GM12878 (cell line): Measurements from ENCODE around the gene PARP11. TPM values are rescaled to one million over a fixed set of nuclear protein-coding genes. Genes with fewer than 3 reads are reported as not detected.

Source experiments
- ATAC-seq: fragments of 200-7000 bp; cut with Tn5 transposase; 3 replicates; pipeline ENCODE4 v1.9.1; 2020; ENCODE audit warnings: mild to moderate bottlenecking, moderate library complexity
- BruUV-seq: library from RNA; stranded (reverse); fragments of 400-500 nt; replicated peaks from 2 replicates; lab custom pipeline; 2021; lab: Mats Ljungman, UMichigan
- CTCF ChIA-PET: fragments of 300-600 bp; sonication (Branson Sonifier 250); formaldehyde crosslinking; extraction: SDS; loops from one replicate; lab custom pipeline; 2021; ENCODE audit warnings: inconsistent platforms; lab: Yijun Ruan, JAX
- POLR2A ChIA-PET: fragments of 350-600 bp; formaldehyde crosslinking; extraction: SDS; loops from one replicate; lab custom pipeline; 2021; ENCODE audit warnings: inconsistent platforms; lab: Charles Lee
- RAD21 ChIA-PET: fragments of 300-600 bp; sonication (Branson Sonifier 250); formaldehyde crosslinking; loops from one replicate; lab custom pipeline; 2023; ENCODE audit warnings: antibody characterized with exemption; ENCODE audit not compliant: unreplicated experiment; lab: Charles Lee
- SMC1A ChIA-PET: fragments of 300-600 bp; sonication (Branson Sonifier 250); formaldehyde crosslinking; loops from one replicate; lab custom pipeline; 2023; ENCODE audit not compliant: unreplicated experiment, uncharacterized antibody; lab: Charles Lee
- DNase-seq: peaks from one replicate; pipeline ENCODE4 v3.0.0-alpha.2; 2011; ENCODE audit warnings: low read depth, low spot score
- FAIRE-seq: peaks from 3 replicates; lab custom pipeline; 2011; peaks lifted over from hg19 to GRCh38; lab: Jason Lieb, UNC
- H2AFZ ChIP-seq: 2 replicates; pipeline ENCODE4 v1.6.0; 2011; ENCODE audit warnings: low read depth, low read length, control low read depth; ENCODE audit not compliant: control insufficient read depth
- H3K27ac ChIP-seq: 2 replicates; pipeline ENCODE4 v1.5.1; 2011; ENCODE audit warnings: control low read depth; ENCODE audit not compliant: control insufficient read depth, insufficient read depth
- H3K27me3 ChIP-seq, 2 experiments: replicated peaks in 1 of 2; 2 replicates each; pipeline versions ENCODE4 v1.6.0 to v1.6.1; 2011; ENCODE audit warnings: low read length in 1 of 2; ENCODE audit not compliant: control insufficient read depth in 2 of 2, insufficient read depth in 2 of 2
- H3K36me3 ChIP-seq, 2 experiments: 2 replicates each; pipeline ENCODE4 v1.5.1; 2011; ENCODE audit warnings: low read length in 1 of 2; ENCODE audit not compliant: control insufficient read depth in 2 of 2, insufficient read depth in 2 of 2
- H3K4me1 ChIP-seq: 2 replicates; pipeline ENCODE4 v1.6.1; 2011; ENCODE audit warnings: mild to moderate bottlenecking, low read length, moderate library complexity, mixed read lengths; ENCODE audit not compliant: control insufficient read depth, insufficient read depth
- H3K4me2 ChIP-seq: 2 replicates; pipeline ENCODE4 v1.6.0; 2011; ENCODE audit warnings: control low read depth; ENCODE audit not compliant: control insufficient read depth, insufficient read depth
- H3K4me3 ChIP-seq: fragments of 200-600 bp; sonication (generic); 2 replicates; pipeline ENCODE4 v1.5.1; 2016
- H3K79me2 ChIP-seq: 2 replicates; pipeline ENCODE4 v1.6.0; 2011; ENCODE audit warnings: low read length; ENCODE audit not compliant: control insufficient read depth, insufficient read depth
- H3K9ac ChIP-seq: 2 replicates; pipeline ENCODE4 v1.8.0; 2011; ENCODE audit warnings: low read length, control low read depth, mixed read lengths; ENCODE audit not compliant: control insufficient read depth, insufficient read depth
- H3K9me3 ChIP-seq: replicated peaks from 3 replicates; pipeline ENCODE4 v1.5.1; 2011; ENCODE audit warnings: mild to moderate bottlenecking, low read length; ENCODE audit not compliant: control insufficient read depth, insufficient read depth
- H4K20me1 ChIP-seq: 2 replicates; pipeline ENCODE4 v1.6.0; 2011; ENCODE audit not compliant: control insufficient read depth, insufficient read depth
- ASH2L ChIP-seq: fragments of 300-600, 200-600 bp; sonication (generic); IDR thresholded peaks from 2 replicates; pipeline ENCODE4 v1.6.1; 2017; ENCODE audit warnings: low read depth, mild to moderate bottlenecking, borderline replicate concordance
- ATF2 ChIP-seq: IDR thresholded peaks from 2 replicates; pipeline ENCODE4 v1.6.1; 2012; ENCODE audit warnings: low read length, inconsistent platforms
- ATF3 ChIP-seq: IDR thresholded peaks from 2 replicates; pipeline ENCODE4 v1.6.1; 2011; ENCODE audit warnings: low read depth, mild to moderate bottlenecking, low read length, moderate library complexity, borderline replicate concordance; ENCODE audit errors: extremely low read depth
- BMI1 ChIP-seq: fragments of 450-650 bp; IDR thresholded peaks from 2 replicates; pipeline ENCODE4 v1.6.1; 2016; ENCODE audit warnings: mild to moderate bottlenecking, moderate library complexity, borderline replicate concordance
- CHD1 ChIP-seq: IDR thresholded peaks from 2 replicates; pipeline ENCODE4 v1.6.1; 2012; ENCODE audit warnings: low read depth, low read length, improper control_type of control experiment
- IKZF1 ChIP-seq: fragments of 450-650 bp; conservative IDR thresholded peaks from 2 replicates; pipeline ENCODE4 v1.6.1; 2017; ENCODE audit warnings: antibody characterized with exemption, mild to moderate bottlenecking
- MTA2 ChIP-seq: fragments of 450-650 bp; IDR thresholded peaks from 2 replicates; pipeline ENCODE4 v1.6.1; 2016; ENCODE audit warnings: low read depth, mild to moderate bottlenecking, moderate library complexity
- MXI1 ChIP-seq: fragments of 150-350 bp; IDR thresholded peaks from 2 replicates; pipeline ENCODE4 v1.6.1; 2011; ENCODE audit warnings: low read depth, mild to moderate bottlenecking, inconsistent platforms, low read length, improper control_type of control experiment
- NFYA ChIP-seq: IDR thresholded peaks from 2 replicates; pipeline ENCODE4 v1.6.1; 2011; ENCODE audit warnings: low read depth, mild to moderate bottlenecking, low read length, improper control_type of control experiment, borderline replicate concordance
- NRF1 ChIP-seq: conservative IDR thresholded peaks from 2 replicates; pipeline ENCODE4 v1.6.1; 2011; ENCODE audit warnings: mild to moderate bottlenecking, low read depth, low read length, improper control_type of control experiment
- POU2F2 ChIP-seq: IDR thresholded peaks from 3 replicates; pipeline ENCODE4 v1.6.1; 2011; ENCODE audit warnings: low read depth, mild to moderate bottlenecking, low read length, borderline replicate concordance
- PRDM15 ChIP-seq: fragments of 450-650 bp; formaldehyde crosslinking; IDR thresholded peaks from 2 replicates; pipeline ENCODE4 v1.4.0; 2020; ENCODE audit warnings: mild to moderate bottlenecking, moderate library complexity
- RFX5 ChIP-seq: IDR thresholded peaks from 2 replicates; pipeline ENCODE4 v1.6.1; 2011; ENCODE audit warnings: low read depth, low read length, improper control_type of control experiment
- SREBF2 ChIP-seq: IDR thresholded peaks from 2 replicates; pipeline ENCODE4 v1.6.1; 2012; ENCODE audit warnings: mild to moderate bottlenecking, low read length
- SRF ChIP-seq, 2 experiments: IDR thresholded peaks; 2 replicates each; pipeline ENCODE4 v1.6.1; 2011; ENCODE audit warnings: low read depth in 2 of 2, low read length in 2 of 2, mild to moderate bottlenecking in 1 of 2, moderate library complexity in 1 of 2
- WRNIP1 ChIP-seq: IDR thresholded peaks from 2 replicates; pipeline ENCODE4 v1.6.1; 2011; ENCODE audit warnings: low read depth, low read length, improper control_type of control experiment, borderline replicate concordance
- ZNF24 ChIP-seq: fragments of 450-650 bp; IDR thresholded peaks from 2 replicates; pipeline ENCODE4 v1.6.1; 2017; ENCODE audit warnings: antibody characterized with exemption, mild to moderate bottlenecking
- WGBS: methylation state at CpG from one replicate; pipeline ENCODE4 v1.1.6; 2016; ENCODE audit warnings: low lambda C conversion rate; ENCODE audit not compliant: insufficient replicate concordance, insufficient coverage; ENCODE audit errors: missing lambda C conversion rate; 5-methylcytosine and 5-hydroxymethylcytosine counted together
- in situ Hi-C: fragments of 300-500 bp; cut with MboI; formaldehyde crosslinking; loops from 9 replicates; pipeline ENCODE4 v1.14.3; 2018; ENCODE audit warnings: mixed read lengths
- intact Hi-C: fragments of 100-400 bp; cut with micrococcal nuclease; formaldehyde crosslinking; loops from one replicate; pipeline ENCODE4 v1.14.2; 2022; ENCODE audit not compliant: unreplicated experiment
- polyA plus RNA-seq, 11 experiments: library from polyadenylated mRNA; depleted of rRNA in 4 of 11; unstranded in 6 of 11; stranded (reverse) in 5 of 11; fragments of >200 nt; fragmentation: Nextera tagmentation in 4 of 11; fragmentation: Illumina TruSeq in 1 of 11; extraction: Ambion mirVana in 4 of 11; extraction: Trizol in 1 of 11; gene quantifications; 1 replicate in 1 of 11; 2 replicates in 10 of 11; pipeline versions ENCODE4 v1.2.1 to v1.2.3, GENCODE V29; 2011 to 2016; ENCODE audit warnings: inconsistent platforms in 2 of 11, missing spikeins in 2 of 11, low read depth in 1 of 11
- total RNA-seq, 4 experiments: library from RNA; depleted of rRNA in 3 of 4; stranded (reverse); fragments of >200 nt in 3 of 4; fragmentation: Illumina TruSeq in 1 of 4; extraction: Trizol in 1 of 4; gene quantifications; 2 replicates each; pipeline versions ENCODE4 v1.2.1 to v1.2.3, GENCODE V29; 2013 to 2021

PARP11 gene
- total and polyA plus RNA-seq, 10 of the 15 experiments (the other 5 are each of a cell fraction or from before 2014, with no cell fraction given): 3.0 to 14.1 (median 6.3) TPM

GRCh38 chr12:3771853-3772252, 101.3 kb downstream of the PARP11 start:
- Histone ChIP-seq H3K27ac (no peak overlapping the region), H3K9me3 (no peaks in the 10 kb centered on the region; the same call in 2 of the 3 replicates), H3K79me2 (no peaks in the 10 kb centered on the region), H3K4me3 (no peak overlapping the region), H3K36me3 (no peaks in the 10 kb centered on the region), H2AFZ (no peak overlapping the region), H3K27me3 (no peaks in the 10 kb centered on the region), H3K9ac (no peak overlapping the region), H3K4me2 (no peak overlapping the region), H4K20me1 (no peaks in the 10 kb centered on the region), H3K4me1 (no peaks in the 10 kb centered on the region)
- CTCF ChIA-PET: interaction anchor here (0.9 to 2.5 kb wide), 4 partner anchors 29 to 472 kb away, joined by 3 to 14 read pairs (median 3); no protein-coding TSS in a partner anchor
- BruUV-seq: no TSS peak
- intact Hi-C loops (no loop called here), in situ Hi-C loops (loop anchor here (10.0 kb wide), 1 partner anchor 477 kb away; no protein-coding TSS in a partner anchor)
- DNase-seq: no peak
- no peak; the same call in 2 of the 3 replicates for ATAC-seq
- 0% methylated on average over 1 of the region's 1 CpG for WGBS
- RAD21 ChIA-PET: interaction anchor here (0.7 to 1.4 kb wide), 3 partner anchors 13 to 472 kb away, joined by 3 to 4 read pairs (median 3); no protein-coding TSS in a partner anchor
- FAIRE-seq: no peak
- POLR2A ChIA-PET: no interaction called here
- no peak for TF ChIP-seq RFX5
- TF ChIP-seq CHD1: no peak
- no peak for TF ChIP-seq ASH2L
- no peak for TF ChIP-seq MXI1
- no peak for TF ChIP-seq SRF (IDR thresholded peaks at IDR 0.05; ENCODE audit: low read depth in 2 of 2, low read length in 2 of 2)
- no peak for TF ChIP-seq PRDM15
- TF ChIP-seq NRF1: no peak
- TF ChIP-seq ZNF24: no peak
- TF ChIP-seq ATF2: no peak
- TF ChIP-seq MTA2: no peak
- TF ChIP-seq ATF3: no peak
- no peak for TF ChIP-seq WRNIP1
- TF ChIP-seq BMI1: no peak
- TF ChIP-seq IKZF1: no peak
- TF ChIP-seq NFYA: no peak
- no peak for TF ChIP-seq POU2F2
- TF ChIP-seq SREBF2: no peak
- SMC1A ChIA-PET: interaction anchor here (0.6 to 0.9 kb wide), 2 partner anchors 10 to 173 kb away, joined by 3 to 5 read pairs; no protein-coding TSS in a partner anchor
